Cardiac muscle cell (in vitro differentiated cells and primary cell): ENCODE measurements around the gene SCML1. TPM values are rescaled to one million over a fixed set of nuclear protein-coding genes. Genes with fewer than 3 reads are reported as not detected.

Source experiments
- DNase-seq, 2 donors: peaks; one replicate each; pipeline versions ENCODE4 v3.0.0 to v3.0.0-alpha.2; 2010 to 2017; ENCODE audit warnings: low read depth in 1 of 2, low spot score in 1 of 2
- H3K27ac ChIP-seq: fragments of 200-600 bp; sonication (generic); 2 replicates; pipeline ENCODE4 v1.5.1; 2016
- H3K27me3 ChIP-seq: fragments of 200-600 bp; sonication (generic); 2 replicates; pipeline ENCODE4 v1.6.0; 2016; ENCODE audit warnings: control low read depth
- H3K36me3 ChIP-seq: fragments of 200-600 bp; sonication (generic); 2 replicates; pipeline ENCODE4 v1.5.1; 2016; ENCODE audit warnings: control low read depth
- H3K4me1 ChIP-seq: fragments of 200-600 bp; sonication (generic); 2 replicates; pipeline ENCODE4 v1.8.1; 2017; ENCODE audit warnings: low read depth, mild to moderate bottlenecking, mixed run types
- H3K4me3 ChIP-seq: fragments of 200-600 bp; sonication (generic); 2 replicates; pipeline ENCODE4 v1.5.1; 2016; ENCODE audit warnings: mild to moderate bottlenecking
- H3K9me3 ChIP-seq: fragments of 200-600 bp; sonication (generic); 2 replicates; pipeline ENCODE4 v1.5.1; 2017; ENCODE audit warnings: low read depth, mild to moderate bottlenecking, control low read depth
- CTCF ChIP-seq: IDR thresholded peaks from 2 replicates; pipeline ENCODE4 v1.5.1; 2012; ENCODE audit warnings: low read depth, mild to moderate bottlenecking, low read length
- polyA plus RNA-seq: library from polyadenylated mRNA; unstranded; fragments of >200 nt; fragmentation: Nextera tagmentation; extraction: Ambion mirVana; gene quantifications from 2 replicates; pipeline ENCODE4 v1.2.1, GENCODE V29; 2016
- total RNA-seq: library from RNA; depleted of rRNA; stranded (reverse); fragments of >200 nt; gene quantifications from 2 replicates; pipeline ENCODE4 v1.2.3, GENCODE V29; 2016

The SCML1 gene
- total and polyA plus RNA-seq, 2 experiments from 2014 or later: 4.4 to 5.4 TPM

- H3K9me3 ChIP-seq: no peaks in the 10 kb centered on the region
- H3K4me1 ChIP-seq: no peaks in the 10 kb centered on the region
- peaks cover 6% of the 10 kb centered on the region for H3K27me3 ChIP-seq
- H3K4me3 ChIP-seq: no peak overlapping the region
- no peak for TF ChIP-seq CTCF
- no peak for DNase-seq
- no peaks in the 10 kb centered on the region for H3K36me3 ChIP-seq
- H3K27ac ChIP-seq: no peak overlapping the region
These were observed 55.5 kb downstream of the SCML1 start for GRCh38 chrX:17792826-17793225.

- TF ChIP-seq CTCF: no peak
- DNase-seq: no peak
- Histone ChIP-seq H3K36me3 (no peaks in the 10 kb centered on the region), H3K27ac (no peak overlapping the region), H3K9me3 (no peaks in the 10 kb centered on the region), H3K27me3 (peaks cover 6% of the 10 kb centered on the region), H3K4me3 (no peak overlapping the region), H3K4me1 (no peaks in the 10 kb centered on the region)
These were observed 61.6 kb downstream of the SCML1 start for GRCh38 chrX:17798921-17799320.

- Histone ChIP-seq H3K36me3 (no peaks in the 10 kb centered on the region), H3K27me3 (peaks cover 6% of the 10 kb centered on the region), H3K27ac (no peak overlapping the region), H3K4me1 (no peaks in the 10 kb centered on the region), H3K9me3 (no peaks in the 10 kb centered on the region), H3K4me3 (no peak overlapping the region)
- DNase-seq: no peak
- no peak for TF ChIP-seq CTCF
These were observed 64.1 kb downstream of the SCML1 start for GRCh38 chrX:17801431-17801830.

- TF ChIP-seq CTCF: no peak
- no peaks in the 10 kb centered on the region for H3K9me3 ChIP-seq
- no peak for DNase-seq
These were observed 65.5 kb downstream of the SCML1 start for GRCh38 chrX:17802756-17803155.

GRCh38 chrX:17803449-17803848 lies 66.2 kb downstream of the SCML1 start:
- H3K4me1 ChIP-seq: no peaks in the 10 kb centered on the region
- no peak overlapping the region for H3K4me3 ChIP-seq
- DNase-seq: no peak
- no peak overlapping the region for H3K27ac ChIP-seq
- no peaks in the 10 kb centered on the region for H3K9me3 ChIP-seq
- no peak for TF ChIP-seq CTCF
- no peaks in the 10 kb centered on the region for H3K27me3 ChIP-seq
- no peaks in the 10 kb centered on the region for H3K36me3 ChIP-seq

More at GRCh38 chrX:17802756-17803155, 65.5 kb downstream of the SCML1 start:
- H3K4me3 ChIP-seq: no peak overlapping the region
- H3K27me3 ChIP-seq: no peaks in the 10 kb centered on the region
- no peaks in the 10 kb centered on the region for H3K4me1 ChIP-seq
- no peaks in the 10 kb centered on the region for H3K36me3 ChIP-seq
- H3K27ac ChIP-seq: no peak overlapping the region

Other genes with a start within 250 kb of the SCML1 start
- 1.1 and 1.3 TPM in 2 replicates for gene RAI2, start 123.8 kb downstream of the SCML1 start, total RNA-seq
- 3.4 and 4.3 TPM in 2 replicates for gene RAI2, start 123.8 kb downstream of the SCML1 start, polyA plus RNA-seq